ENCODE data around the gene MYCN. TPM values are rescaled to one million over a fixed set of nuclear protein-coding genes. Genes with fewer than 3 reads are reported as not detected.

Gene MYCN
- total and polyA plus RNA-seq, 2 of the 4 experiments (the other 2 are of a cell fraction): not detected

- Histone ChIP-seq H2BK15ac (ENCODE audit: low read depth, low read length) (no peak overlapping the region), H3K23ac (ENCODE audit: low read depth, low read length) (no peak overlapping the region), H3K9ac (ENCODE audit: low read depth, low read length) (no peak overlapping the region), H2AK5ac (ENCODE audit: low read depth, low read length) (no peak overlapping the region), H3K56ac (ENCODE audit: extremely low read depth, insufficient read depth, low read length) (no peak overlapping the region), H2BK120ac (ENCODE audit: low read depth, low read length) (no peak overlapping the region), H4K5ac (ENCODE audit: low read depth, low read length) (no peak overlapping the region), H3K36me3 (ENCODE audit: control insufficient read depth, insufficient read depth, low read length) (no peaks in the 10 kb centered on the region), H2AK9ac (replicated peaks; ENCODE audit: low read depth, low read length, poor library complexity) (no peak overlapping the region), H3K9me3 (ENCODE audit: control insufficient read depth, insufficient read depth, low read length) (peaks cover 37% of the 10 kb centered on the region), H2BK20ac (ENCODE audit: low read depth, low read length) (no peak overlapping the region), H2BK5ac (ENCODE audit: low read depth, low read length, poor library complexity, severe bottlenecking) (no peak overlapping the region), H2AFZ (replicated peaks; ENCODE audit: low read length, poor library complexity) (no peak overlapping the region), H3K4ac (ENCODE audit: low read depth, low read length) (no peak overlapping the region), H3K4me1 (ENCODE audit: control insufficient read depth, insufficient read depth, low read length) (no peaks in the 10 kb centered on the region), H3K18ac (ENCODE audit: low read depth, low read length) (no peak overlapping the region), H3K4me2 (ENCODE audit: low read depth, low read length) (no peak overlapping the region), H4K20me1 (ENCODE audit: insufficient read depth, low read length) (no peaks in the 10 kb centered on the region), H4K91ac (ENCODE audit: insufficient read depth, low read depth, low read length) (no peak overlapping the region), H3K27ac (ENCODE audit: insufficient read depth, low read length) (no peak overlapping the region), H3K79me1 (ENCODE audit: low read depth in 1 of 2, low read length in 2 of 2) (no peaks in the 10 kb centered on the region), H3K27me3 (ENCODE audit: control insufficient read depth, insufficient read depth, low read length) (no peaks in the 10 kb centered on the region), H4K8ac (ENCODE audit: low read depth in 2 of 2, low read length in 2 of 2) (no peak overlapping the region), H3K4me3 (ENCODE audit: insufficient read depth, low read depth, low read length) (no peak overlapping the region), H3K9me1 (ENCODE audit: insufficient read depth, low read length) (no peaks in the 10 kb centered on the region), H3K14ac (replicated peaks; ENCODE audit: low read depth, low read length) (no peak overlapping the region)
- POLR2A ChIA-PET (ENCODE audit: unreplicated experiment): no interaction called here
- CTCF ChIA-PET: no interaction called here
- intact Hi-C loops (cut with micrococcal nuclease) (no loop called here), dilution Hi-C loops (cut with HindIII; ENCODE audit: low sequenced_read_pairs, unreplicated experiment) (no loop called here), in situ Hi-C loops (cut with MboI; ENCODE audit: low sequenced_read_pairs) (no loop called here)
- ATAC-seq (ENCODE audit: low read depth): no peak
- no peak for DNase-seq
- TF ChIP-seq MXI1 (IDR thresholded peaks at IDR 0.05; ENCODE audit: borderline replicate concordance, low read depth, low read length) (no peak), CTCF (conservative IDR thresholded peaks at IDR 0.05; ENCODE audit: low read depth, low read length) (no peak), RCOR1 (IDR thresholded peaks at IDR 0.05; ENCODE audit: insufficient replicate concordance, low read length) (no peak), CEBPB (IDR thresholded peaks at IDR 0.05; ENCODE audit: low read depth, low read length) (no peak), CHD1 (IDR thresholded peaks at IDR 0.05; ENCODE audit: low read depth, low read length) (no peak), ELK1 (IDR thresholded peaks at IDR 0.05; ENCODE audit: borderline replicate concordance, low read depth, low read length) (no peak), POLR2A (IDR thresholded peaks at IDR 0.05; ENCODE audit: low read depth, low read length) (no peak), BHLHE40 (IDR thresholded peaks at IDR 0.05; ENCODE audit: low read depth, low read length) (no peak), FOS (IDR thresholded peaks at IDR 0.05; ENCODE audit: low read depth, low read length) (no peak), MAZ (IDR thresholded peaks at IDR 0.05; ENCODE audit: borderline replicate concordance, low read depth, low read length) (no peak), NFE2L2 (IDR thresholded peaks at IDR 0.05; ENCODE audit: low read depth, low read length) (no peak), RAD21 (IDR thresholded peaks at IDR 0.05; ENCODE audit: low read length) (no peak), USF2 (IDR thresholded peaks at IDR 0.05; ENCODE audit: low read depth, low read length) (no peak), SMC3 (IDR thresholded peaks at IDR 0.05; ENCODE audit: low read depth, low read length) (no peak), MAFK (IDR thresholded peaks at IDR 0.05; ENCODE audit: low read depth, low read length) (no peak), RFX5 (IDR thresholded peaks at IDR 0.05; ENCODE audit: low read depth, low read length) (no peak)
- BruUV-seq (replicated peaks): no TSS peak
- WGBS, 2 experiments (ENCODE audit: extremely low coverage in 2 of 2, insufficient read length in 1 of 2): 40% methylated on average over 1 of the region's 7 CpGs; no CpG with 5 or more reads in 1 of the 2 experiments
Measured at GRCh38 chr2:15919716-15920434, 20.5 kb upstream of the MYCN start.
